Activated naive CD4-positive, alpha-beta T cell (primary cell): ENCODE data around the gene LATS2.
A peak's percentile ranks its signal among the peaks of the same experiment; 100 is the strongest.
"Not testable (repeated sequence)": the region's sequence is repeated elsewhere in the genome, so short reads cannot be mapped to it uniquely, and the experiment has no call there.

Source experiments
- DNase-seq, 4 experiments: peaks; one replicate each; lab custom pipeline; 2025; lab: John Stamatoyannopoulos, UW

LATS2 gene

DNA sequence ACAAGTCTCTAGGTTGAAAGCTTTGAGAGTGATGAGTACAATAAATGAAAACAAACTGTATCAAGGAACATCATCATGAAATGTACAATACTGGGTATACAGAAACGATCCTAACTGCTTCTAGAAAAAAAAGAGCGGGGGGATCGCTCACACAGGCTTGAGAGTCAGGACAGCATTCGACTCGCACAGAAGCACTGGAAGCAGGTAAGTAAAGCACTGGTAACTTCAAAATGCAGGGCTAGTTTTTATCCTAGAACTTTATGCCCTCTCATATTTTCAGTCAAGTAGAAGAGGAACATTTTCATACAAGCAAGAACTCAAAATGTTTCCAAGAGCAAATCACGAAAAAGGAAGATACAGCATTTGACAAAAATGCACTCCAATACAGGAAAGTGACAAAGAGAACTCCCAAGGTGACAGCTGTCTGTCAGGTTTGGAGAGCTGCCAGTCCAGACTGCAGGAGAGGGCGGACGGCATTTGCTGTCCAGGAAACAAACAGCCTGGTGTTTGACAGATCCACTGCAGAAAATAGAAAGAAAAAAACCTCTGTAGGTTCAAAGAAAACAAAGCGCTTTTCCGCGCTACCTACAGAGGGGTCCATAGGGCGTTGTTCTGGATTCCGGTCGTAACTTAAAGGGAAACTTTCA, 100.6 kb downstream of the LATS2 start:
- no peak for DNase-seq

DNA sequence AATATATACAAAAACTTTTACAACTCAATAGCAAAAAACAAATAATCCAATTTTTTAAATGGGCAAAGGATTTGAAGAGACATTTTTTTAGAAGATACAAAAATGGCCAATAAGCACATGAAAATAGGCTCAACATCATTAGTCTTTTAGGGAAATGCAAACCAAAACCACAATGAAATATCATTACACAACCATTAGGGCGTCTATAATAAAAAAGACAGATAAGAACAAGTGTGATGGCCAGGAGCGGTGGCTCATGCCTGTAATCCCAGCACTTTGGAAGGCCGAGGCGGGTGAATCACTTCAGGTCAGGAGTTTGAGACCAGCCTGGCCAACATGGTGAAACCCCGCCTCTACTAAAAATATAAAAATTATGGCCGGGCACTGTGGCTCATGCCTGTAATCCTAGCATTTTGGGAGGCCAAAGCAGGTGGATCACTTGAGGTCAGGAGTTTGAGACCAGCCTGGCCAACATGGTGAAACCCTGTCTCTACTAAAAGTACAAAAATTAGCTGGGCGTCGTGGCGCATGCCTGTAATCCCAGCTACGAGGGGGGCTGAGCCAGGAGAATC, 104.3 kb downstream of the LATS2 start:
- DNase-seq = not testable (repeated sequence)

DNA sequence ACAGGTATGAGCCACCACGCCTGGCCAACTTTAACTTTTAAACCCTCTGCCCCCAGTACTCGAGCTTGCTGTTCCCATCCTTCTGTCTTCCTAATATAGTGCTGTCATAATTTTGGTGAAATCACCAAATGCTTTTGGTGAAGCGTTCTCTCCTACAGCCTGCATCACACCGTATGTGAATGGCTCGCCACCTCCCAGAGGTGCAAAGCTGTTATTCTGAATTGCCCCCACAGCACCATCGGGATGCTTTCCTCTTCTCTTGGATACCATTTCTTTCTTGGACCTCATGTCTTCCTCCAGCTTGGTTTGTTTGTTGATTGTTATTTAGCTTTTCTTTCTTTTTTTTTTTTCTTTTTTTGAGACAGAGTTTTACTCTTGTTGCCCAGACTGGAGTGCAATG, 105.9 kb downstream of the LATS2 start:
- DNase-seq = no peak

DNA sequence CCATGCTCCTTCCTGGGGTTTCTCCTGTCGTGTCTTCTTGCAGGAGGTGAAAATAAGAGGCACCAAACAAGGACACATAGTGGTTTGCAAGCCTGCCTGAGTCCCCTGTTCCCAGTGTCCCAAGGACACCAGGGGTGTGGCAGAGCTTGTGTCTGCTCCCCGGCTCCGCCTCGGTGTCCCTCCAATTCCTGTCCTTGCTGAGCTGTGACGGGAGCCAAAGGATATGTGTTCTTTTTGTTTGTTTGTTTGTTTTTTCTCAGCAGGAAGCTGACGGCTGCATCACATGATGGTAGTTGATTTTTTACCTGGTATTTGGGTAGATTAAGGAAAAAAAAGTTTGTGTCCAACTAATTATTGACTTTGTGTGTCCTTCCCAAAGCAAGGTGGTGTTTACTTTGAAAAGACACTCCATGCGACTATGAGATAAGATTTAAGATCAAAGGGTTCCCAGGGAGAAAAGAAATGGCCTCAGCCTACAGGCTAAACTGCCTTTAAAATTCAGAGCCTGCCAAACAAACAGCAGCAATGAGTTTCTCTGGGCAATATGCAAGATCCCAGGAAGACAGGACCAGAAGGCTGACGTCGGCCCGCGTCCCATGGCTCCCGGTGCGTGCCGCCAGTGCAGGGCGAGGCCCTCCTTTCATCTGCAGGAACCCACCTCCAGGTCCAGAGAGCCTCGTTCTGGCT, 108.0 kb downstream of the LATS2 start:
- DNase-seq = no peak

DNA sequence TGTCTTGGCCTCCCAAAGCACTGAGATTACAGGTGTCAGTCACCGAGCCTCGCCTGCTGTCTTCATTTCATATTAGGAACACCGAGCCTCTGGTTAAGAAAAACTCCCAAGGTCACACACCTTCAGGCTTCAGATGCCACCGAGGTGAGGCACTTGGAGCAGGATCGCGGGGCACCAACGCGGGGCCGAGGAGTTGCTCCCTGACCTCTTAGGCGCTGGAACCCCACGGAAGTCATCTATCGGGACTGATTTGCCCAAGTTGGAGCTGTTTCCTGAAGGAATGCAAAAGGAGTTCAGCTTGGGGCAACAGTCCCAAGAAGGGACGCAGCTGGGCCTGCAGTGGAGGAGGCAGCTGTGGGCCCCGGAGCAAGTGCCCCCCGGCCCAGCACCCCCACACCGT, 108.5 kb downstream of the LATS2 start:
- DNase-seq = no peak

DNA sequence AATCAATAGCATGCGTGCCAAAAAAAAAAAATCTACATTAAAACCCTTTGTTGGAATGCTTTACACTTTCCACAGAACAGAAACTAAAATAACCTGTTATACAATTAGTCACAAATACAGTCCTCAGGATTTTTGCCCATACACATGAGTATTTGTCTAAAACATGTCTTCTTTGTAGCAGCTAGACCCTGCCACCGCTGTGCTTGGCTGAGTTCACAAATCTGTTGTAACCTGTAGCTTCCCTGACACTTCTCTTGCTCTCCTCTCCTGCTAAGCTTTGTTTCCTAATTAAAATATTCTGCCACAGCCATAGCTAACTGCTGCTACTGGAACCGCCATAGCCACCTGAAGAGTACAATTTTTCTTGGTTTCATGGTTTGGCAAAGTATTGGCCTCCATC, 113.4 kb downstream of the LATS2 start:
- not testable (repeated sequence) for DNase-seq

DNA sequence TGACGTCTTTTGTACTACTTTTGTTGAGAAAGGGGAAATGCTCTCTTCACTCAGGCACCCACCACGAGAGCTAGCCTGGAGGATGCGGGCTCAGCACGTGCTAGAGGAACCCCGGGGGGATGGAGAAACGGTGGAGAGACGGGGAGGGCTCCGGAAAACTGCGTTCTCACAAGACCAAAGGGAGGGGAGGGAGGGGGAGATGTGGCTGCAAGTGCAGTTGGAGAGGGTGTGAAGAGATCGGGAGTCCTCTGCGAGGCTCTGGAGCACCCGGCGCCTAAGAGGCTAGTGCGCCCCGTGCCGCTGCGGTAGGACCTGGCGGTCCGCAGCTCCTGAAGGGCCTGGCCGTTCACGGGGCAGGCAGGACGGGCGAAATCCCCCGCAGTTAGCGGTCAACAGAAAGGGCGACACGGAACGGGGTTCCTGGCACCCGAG, 115.4 kb downstream of the LATS2 start:
- DNase-seq = no peak

DNA sequence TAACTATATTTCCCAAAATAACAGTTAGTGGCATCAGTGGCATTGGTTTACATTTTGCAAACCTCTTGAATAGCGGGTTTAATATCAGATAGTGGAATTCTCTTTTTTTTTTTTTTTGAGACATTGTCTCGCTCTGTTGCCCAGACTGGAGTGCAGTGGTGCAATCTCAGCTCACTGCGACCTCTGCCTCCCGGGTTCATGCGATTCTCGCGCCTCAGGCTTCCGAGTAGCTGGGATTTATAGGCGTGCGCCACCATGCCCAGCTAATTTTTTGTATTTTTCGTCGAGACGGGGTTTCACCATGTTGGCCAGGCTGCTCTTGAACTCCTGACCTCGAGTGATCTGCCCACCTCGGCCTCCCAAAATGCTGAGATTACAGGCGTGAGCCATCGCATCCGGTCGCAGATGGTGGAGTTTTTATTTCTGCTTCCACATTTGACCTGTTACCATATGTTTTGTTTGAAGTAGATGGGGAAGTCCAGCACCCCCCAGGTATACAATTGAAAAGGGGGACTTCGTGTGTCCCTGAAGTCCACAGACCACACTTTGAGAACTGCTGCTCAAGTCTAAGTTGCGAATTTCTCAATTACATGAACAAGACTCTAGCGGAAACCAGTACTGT, 118.3 kb downstream of the LATS2 start:
- DNase-seq = no peak

DNA sequence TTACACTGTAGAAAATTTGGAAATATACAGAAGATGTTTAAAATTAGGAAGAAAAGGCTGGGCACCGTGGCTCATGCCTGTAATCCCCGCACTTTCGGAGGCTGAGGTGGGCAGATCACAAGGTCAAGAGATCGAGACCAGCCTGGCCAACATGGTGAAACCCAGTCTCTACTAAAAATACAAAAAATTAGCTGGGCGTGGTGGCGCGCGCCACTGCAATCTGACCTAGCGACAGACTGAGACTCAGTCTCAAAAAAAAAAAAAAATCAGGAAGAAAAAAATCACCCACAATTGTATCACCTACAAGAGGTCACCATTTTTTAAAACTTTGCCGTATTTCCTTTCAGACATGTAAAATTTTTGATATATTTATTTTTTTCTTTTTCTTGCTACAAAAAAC, 120.9 kb downstream of the LATS2 start:
- not testable (repeated sequence) for DNase-seq

DNA sequence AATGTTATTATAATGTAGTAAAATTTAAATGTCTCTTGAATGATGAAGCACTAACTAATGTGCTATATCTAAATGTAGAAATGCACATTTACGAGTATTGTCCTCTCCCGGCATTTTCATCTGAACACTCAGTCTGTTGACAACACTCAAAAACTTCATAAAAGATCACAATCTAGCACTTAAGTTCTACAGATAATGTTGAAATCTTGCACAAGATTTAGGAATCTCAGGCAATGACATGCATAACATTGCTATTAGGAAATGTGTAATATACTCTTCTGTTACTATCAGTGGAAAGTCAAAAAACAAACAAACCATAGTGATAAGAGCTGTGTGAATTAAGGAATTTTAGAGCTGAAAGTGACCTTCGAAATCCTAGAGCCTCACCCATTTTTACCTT, 121.3 kb downstream of the LATS2 start:
- DNase-seq = no peak

DNA sequence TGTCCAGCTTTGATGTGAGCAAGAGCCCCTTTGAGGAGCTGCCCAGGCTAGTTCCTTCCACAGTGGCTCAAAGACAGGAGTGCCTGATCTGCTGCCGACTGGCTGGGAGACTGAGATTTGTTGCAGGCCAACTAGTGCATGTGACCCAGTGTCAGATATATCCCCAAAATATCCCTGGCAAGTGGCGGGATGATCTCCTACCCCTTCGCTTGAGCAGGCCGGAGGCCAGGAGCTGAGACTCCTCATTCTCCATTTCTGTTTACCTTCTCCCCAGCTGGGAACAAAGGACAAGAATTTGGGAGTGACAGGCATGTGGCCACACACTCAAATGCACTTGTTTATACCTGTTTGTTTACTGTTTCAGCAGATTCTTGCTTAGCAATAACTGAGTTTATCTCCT, 121.7 kb downstream of the LATS2 start:
- no peak for DNase-seq

DNA sequence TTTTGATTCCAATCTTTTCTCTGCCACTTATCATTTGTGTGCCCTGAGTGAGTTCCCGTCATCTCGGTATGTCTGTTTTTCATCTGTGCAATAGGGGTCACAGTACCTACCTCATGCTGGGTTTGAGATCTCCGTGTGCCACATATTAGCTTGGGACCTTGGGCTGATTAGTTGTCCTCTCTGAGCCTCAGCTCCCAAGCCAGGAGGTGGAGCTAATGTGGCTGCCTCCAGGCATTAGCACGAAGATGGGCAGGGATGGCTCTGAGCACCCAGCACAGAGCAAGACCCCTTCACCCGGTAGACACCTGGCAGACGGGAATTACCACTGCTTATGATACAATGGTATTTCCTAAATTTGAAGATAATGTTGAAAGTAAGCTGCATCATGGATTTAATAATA, 123.1 kb downstream of the LATS2 start:
- no peak for DNase-seq

DNA sequence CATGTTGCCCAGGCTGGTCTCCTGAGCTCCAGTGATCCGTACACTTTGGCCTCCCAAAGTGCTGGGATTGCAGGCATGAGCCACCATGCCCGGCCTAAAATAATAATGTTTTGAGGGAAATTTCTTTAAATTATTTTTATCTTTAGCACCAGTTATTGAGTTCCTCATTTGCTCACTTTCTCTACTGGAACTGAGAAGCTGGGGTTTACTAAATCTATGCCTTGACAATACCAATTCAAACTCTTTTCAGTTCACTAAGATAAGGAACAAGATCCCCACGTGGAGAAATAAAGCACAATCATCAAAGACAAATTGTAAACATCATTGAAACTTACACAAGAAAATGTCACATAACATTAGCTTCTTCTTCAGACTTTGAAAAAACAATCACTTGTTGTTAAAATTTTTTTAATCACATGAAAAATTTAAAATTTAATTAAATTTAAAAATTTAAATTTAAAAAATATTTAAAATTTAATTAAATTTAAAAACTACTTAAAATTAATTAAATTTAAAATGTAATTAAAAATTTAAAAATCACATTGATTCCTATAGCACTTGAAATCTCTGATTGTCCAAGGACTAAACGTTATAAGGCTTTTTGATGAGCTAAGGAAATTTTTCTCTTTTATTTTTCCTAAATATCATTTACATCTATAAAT, 133.7 kb downstream of the LATS2 start:
- DNase-seq = no peak

DNA sequence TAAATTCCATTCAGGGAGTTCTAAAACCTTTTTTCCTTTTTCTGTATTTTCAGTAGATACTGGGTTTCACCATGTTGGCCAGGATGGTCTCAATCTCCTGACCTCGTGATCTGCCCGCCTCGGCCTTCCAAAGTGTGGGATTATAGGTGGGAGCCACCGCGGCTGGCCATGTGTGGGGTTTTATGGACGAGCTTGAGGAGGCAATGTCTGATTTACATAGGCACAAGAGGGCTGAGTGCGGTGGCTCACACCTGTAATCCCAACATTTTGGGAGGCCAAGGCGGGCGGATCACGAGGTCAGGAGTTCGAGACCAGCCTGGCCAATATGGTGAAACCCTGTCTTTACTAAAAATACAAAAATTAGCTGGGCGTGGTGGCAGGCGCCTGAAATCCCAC, 136.0 kb downstream of the LATS2 start:
- not testable (repeated sequence) for DNase-seq

DNA sequence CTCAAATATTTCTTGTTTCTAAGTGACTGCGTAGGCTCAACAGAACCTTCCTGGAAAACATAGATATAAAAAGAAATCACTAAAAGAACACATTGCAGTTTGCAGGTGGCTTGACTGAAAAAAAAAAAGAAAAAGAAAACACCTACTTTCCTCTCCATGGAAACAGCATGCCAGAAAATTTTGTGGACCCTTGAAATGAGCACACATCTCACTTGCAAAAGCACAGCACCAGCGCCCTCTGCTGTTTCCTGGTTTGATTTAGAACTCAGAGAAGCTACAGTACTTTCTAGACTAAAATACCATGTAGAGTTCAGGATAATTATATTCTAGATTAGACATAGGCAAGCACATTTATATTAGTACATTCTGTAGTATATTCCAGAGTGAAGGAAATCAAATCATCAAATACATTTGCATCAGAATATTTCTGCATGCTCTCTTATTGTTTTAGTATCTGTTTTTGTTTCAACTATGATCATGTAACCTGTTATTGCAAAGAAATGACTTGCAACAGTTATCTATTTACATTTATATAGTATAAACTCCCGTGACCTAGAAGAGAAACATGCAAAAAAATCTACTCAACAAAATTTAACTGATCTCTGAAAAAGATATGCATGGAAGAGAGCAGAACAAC, 136.5 kb downstream of the LATS2 start:
- peak in 3 of 4 experiments; percentile 37 to 53 (median 41) for DNase-seq

DNA sequence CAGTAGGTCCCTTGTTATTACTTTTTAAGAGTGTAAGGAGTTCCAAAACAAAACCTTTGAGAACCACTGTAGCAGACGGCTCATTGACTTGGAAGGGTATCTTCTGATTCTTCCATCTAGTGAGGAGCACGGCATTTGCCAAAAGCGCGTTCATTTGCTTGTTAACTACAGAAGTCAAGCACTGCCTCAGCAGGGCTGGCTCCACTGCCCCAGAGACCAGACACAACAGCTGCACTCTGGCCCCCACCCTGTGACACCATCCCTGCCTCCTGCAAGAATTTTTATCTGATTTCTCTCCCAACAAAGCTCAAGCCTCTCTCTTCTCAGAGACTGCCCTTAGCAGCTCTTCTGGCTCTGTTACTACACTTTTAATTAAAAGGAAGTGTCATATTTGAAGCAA, 138.1 kb downstream of the LATS2 start:
- DNase-seq = no peak
